GM19238 (cell line): ENCODE data around the gene MRPL4.
A peak's percentile ranks its signal among the peaks of the same experiment; 100 is the strongest.
"Not testable (repeated sequence)": the region's sequence is repeated elsewhere in the genome, so short reads cannot be mapped to it uniquely, and the experiment has no call there.

ENCODE experiments used
- DNase-seq: peaks from one replicate; pipeline ENCODE4 v3.0.0; 2011; ENCODE audit warnings: low spot score; ENCODE audit not compliant: insufficient read length

The MRPL4 gene

DNA sequence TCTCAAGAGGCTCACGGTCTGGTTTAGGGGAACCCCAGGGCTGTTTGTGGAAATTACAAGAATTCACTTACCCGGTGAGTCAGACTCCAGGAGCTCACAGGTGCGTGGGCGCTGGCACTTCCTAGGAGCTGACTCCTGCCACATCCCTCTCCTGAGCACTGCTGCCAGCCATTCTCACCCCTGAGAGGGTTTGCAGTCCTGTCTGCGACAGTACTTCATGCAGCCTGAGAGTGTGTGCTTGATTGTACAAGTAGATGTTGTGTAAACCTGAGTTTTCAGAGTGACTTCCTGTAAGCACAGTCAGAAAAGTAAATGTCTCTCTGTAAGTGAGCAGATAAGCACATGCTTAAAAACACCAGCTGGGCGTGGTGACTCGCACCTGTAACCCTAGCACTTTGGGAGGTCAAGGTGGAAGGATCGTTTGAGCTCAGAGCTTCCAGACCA, 8.1 kb downstream of the MRPL4 start:
- no peak for DNase-seq

DNA sequence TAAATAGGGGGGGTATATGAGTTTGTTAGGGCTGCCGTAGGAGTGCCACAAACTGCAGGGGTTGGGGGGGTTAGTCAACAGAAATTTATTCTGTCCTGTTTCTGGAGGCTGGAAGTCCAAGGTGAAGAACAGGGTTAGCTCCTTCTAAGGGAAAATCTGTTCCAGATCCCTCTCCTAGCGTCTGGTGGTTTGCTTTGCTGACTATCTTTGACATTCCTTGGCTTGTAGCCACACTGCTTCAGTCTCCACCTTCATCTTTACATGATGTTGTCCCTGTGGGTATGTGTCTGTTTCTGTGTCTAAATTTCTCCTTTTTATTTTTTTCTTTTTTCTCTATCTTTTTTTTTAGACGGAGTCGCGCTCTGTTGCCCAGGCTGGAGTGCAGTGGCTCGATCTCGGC, 10.8 kb downstream of the MRPL4 start:
- DNase-seq: no peak

DNA sequence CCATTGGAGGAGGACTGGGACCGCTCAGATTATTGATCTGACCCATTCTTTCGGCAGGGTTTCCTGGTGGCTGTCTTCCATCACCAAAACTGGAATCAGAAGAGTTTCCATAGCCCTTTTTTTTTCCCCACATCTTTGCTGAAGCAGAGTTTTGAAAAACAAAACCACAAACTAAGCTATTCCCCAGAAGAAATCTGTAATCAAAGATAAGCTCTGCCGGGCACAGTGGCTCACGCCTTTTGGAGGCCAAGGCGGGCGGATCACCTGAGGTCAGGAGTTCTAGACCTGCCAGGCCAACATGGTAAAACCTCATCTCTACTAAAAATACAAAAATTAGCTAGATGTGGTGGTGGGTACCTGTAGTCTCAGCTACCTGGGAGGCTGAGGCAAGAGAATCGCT, 14.7 kb downstream of the MRPL4 start:
- no peak for DNase-seq

DNA sequence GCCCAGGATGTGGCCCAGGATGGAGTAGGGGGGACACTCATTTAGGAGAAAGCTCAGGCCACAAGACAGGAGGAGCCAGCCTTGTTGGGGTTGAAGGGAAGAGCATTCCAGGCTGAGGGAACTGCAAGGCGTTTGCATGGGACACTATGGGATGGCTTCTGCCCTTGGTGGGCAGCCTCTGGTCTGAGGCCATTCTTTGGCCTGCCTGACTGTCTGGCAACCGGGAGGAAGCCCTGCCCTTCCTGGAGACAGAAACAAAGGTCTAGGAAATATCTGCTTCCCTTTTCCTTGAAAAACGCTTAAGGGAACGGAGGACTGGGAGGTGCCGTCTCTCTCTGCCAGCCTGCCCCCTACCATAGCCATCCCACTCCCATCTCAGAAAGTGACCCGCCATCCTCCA, 16.1 kb downstream of the MRPL4 start:
- no peak for DNase-seq

DNA sequence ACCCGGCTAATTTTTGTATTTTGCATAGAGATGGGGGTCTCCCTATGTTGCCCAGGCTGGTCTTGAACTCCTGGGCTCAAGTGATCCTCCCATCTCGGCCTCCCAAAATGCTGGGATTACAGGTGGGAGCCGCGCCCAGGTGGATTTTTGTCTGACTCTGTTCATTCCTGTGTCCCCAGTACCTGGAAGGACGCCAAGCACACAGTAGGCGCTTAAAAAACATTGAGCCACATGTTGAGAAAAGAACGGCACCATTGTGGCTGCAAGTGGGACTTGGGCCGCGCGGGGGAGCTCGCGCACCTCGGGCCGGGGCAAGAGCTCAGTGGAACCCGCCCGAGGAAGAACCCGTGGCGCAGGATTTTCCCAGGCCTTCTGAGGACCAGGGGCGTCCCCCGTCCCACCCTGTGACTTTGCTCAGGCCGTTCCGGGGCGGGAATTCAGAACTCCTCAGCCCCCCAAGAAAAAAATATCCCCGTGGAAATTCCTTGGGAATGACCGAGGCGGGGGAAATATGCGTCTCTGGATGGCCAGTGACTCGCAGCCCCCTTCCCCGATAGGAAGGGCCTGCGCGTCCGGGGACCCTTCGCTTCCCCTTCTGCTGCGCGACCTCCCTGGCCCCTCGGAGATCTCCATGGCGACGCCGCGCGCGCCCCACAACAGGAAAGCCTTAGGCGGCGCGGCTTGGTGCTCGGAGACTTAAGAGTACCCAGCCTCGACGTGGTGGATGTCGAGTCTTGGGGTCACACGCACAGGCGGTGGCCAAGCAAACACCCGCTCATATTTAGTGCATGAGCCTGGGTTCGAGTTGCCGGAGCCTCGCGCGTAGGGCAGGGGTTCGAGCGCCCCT, 17.5 kb downstream of the MRPL4 start:
- peak; percentile 70 for DNase-seq

DNA sequence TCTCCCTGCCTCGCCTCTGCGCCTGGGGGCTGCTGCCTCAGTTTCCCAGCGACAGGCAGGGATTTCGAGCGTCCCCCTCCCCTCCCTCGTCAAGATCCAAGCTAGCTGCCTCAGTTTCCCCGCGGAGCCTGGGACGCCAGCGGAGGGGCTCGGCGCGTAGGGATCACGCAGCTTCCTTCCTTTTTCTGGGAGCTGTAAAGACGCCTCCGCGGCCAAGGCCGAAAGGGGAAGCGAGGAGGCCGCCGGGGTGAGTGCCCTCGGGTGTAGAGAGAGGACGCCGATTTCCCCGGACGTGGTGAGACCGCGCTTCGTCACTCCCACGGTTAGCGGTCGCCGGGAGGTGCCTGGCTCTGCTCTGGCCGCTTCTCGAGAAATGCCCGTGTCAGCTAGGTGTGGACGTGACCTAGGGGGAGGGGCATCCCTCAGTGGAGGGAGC, 18.2 kb downstream of the MRPL4 start:
- DNase-seq: peak; percentile 43

DNA sequence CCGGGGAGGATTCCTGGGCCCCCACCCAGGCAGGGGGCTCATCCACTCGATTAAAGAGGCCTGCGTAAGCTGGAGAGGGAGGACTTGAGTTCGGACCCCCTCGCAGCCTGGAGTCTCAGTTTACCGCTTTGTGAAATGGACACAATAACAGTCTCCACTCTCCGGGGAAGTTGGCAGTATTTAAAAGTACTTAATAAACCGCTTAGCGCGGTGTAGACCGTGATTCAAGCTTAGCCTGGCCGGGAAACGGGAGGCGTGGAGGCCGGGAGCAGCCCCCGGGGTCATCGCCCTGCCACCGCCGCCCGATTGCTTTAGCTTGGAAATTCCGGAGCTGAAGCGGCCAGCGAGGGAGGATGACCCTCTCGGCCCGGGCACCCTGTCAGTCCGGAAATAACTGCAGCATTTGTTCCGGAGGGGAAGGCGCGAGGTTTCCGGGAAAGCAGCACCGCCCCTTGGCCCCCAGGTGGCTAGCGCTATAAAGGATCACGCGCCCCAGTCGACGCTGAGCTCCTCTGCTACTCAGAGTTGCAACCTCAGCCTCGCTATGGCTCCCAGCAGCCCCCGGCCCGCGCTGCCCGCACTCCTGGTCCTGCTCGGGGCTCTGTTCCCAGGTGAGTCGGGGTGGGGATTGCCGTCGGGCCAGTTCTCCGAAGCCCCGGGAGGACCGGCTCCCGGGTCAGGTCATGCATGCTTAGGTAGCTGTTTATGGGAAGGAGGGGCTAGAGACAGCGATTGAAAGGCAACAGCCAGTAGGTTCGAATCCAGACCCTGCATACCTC, 18.8 kb downstream of the MRPL4 start, which contains the start of gene ICAM1:
TSS of gene ICAM1 (plus strand) at position 505 of the 779 bp plus-strand sequence. CDS start at position 545, 40 bp downstream.
- peak; percentile 67 for DNase-seq

DNA sequence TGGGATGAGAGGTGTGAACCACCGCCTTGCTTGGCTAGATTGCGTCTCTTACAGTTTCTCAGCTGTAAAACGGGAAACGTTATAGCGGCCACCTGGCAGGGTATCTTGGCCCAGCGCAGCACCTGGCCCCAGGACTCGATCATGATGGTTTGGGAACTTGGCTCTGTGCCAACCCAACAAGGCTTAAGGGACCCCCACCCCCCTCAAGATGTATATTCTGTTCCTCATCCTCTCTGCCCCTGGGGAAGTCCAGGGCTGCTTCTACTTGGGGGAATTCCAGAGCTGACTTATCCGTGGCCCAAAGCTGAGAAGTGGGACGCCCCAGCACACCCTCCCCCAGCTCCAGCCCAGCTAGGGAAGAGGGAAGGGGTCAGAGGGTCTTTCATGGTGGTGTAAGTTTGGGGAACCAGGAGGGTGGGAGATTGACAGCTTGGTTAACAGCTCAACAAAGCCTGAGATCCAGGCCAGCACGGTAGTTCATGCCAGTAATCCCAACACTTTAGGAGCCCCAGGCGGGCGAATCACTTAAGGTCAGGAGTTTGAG, 19.6 kb downstream of the MRPL4 start:
- DNase-seq: peak; percentile 56

DNA sequence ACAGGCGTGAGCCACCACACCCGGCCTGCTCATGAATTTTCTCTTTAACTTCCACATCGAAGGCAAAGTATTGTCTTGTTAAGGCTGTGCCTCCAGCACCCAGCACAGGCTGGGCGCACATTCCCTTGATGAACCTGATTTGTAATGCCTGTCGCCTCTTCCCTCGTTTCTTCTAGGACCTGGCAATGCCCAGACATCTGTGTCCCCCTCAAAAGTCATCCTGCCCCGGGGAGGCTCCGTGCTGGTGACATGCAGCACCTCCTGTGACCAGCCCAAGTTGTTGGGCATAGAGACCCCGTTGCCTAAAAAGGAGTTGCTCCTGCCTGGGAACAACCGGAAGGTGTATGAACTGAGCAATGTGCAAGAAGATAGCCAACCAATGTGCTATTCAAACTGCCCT, 22.6 kb downstream of the MRPL4 start:
- DNase-seq: no peak

DNA sequence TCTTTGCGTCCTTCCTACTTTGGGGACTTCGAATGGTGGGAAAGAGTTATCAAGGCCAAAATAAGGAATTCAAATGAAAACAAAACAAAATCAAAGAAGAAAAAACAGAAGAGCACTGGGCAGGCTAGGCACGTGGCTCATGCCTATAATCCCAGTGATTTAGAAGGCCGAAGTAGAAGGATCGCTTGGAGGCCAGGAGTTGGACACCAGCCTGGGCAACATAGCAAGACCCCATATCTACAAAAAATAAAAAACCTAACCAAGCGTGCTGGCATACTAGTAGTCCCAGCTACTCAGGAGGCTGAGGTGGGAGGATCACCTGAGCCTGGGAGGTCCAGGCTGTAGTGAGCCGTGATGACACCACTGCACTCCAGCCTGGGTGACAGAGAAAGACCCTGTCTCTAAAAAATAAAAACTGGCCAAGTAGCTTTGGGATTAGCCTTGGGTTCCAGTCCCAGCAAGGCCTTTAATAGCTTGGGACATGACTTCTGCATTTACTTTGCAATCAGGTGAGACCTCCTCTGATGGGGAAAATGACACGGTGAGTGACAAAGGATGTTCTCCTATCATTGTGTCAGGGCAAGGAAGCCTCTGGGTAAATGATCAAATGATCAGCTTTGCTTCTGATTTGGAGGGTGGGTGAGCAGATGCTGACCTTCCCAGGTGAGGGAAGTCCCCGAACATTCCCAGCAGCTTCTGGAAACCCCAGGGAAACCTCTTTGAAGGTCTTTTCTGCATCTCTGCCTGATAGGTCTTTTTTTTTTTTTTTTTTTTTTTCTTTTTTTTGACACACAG, 26.0 kb downstream of the MRPL4 start:
- DNase-seq: no peak

DNA sequence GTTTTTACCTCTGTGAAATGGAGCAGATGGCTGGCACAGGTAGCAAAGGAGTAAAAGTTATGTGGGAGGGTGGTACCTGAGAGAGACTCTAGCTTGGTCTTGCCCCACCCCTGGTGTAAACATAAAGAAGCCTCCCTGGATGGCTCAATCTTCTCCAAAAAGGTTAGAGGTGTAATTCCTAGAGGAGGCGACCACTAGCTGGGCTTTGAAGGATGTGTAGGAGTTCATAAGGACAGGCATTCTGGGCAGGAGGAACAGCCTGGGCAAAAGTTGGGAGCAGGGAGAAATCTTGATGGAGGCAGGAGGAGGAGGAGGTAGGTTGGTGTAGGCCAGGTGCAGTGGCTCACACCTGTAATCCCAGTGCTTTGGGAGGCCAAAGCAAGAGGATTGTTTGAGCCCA, 26.9 kb downstream of the MRPL4 start:
- no peak for DNase-seq

DNA sequence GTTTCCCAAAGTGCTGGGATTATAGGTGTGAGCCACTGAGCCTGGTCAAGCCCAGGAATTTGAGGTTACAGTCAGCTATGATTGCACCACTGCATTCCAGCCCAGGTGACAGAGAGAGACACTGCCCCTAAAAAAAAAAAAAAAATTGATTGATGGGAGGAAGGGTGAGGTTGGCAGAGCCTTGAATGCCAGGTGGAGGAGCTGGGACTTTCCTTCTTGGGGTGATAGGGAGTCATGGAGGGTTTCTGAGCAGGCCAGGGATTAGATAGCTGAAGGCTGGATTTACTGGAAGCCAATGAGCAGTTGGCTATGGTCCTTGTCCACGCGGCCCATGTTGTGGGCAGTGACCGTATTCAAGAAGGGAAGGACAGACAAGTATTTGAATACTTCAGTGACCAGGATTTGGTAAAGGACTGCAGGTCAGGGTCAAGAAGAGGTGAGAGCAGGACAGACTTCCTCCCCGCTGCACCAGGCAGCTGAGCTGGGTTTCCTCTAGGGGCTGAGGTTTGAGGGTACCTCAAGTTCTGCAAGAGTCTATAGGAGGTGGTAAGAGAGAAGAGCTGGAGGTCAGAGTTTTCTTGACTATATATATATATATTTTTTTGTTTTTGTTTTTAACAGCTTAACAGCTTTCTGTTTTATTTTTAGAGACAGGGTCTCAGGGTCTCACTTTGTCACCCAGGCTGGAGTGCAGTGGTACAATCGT, 27.9 kb downstream of the MRPL4 start:
- DNase-seq: no peak

DNA sequence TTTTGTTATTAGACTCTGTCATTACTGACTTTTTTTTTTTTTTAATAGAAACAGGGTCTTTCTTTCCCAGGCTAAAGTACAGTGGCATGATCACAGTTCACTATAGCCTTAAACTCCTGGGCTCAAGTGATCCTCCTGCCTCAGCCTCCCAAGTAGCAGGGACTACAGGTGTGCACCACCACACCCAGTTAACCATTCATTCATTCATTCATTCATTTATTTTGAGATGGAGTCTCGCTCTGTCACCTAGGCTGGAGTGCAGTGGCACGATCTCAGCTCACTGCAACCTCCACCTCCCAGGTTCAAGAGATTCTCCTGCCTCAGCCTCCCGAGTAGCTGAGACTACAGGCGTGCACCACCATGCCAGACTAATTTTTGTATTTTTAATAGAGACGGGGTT, 30.0 kb downstream of the MRPL4 start:
- DNase-seq: not testable (repeated sequence)

DNA sequence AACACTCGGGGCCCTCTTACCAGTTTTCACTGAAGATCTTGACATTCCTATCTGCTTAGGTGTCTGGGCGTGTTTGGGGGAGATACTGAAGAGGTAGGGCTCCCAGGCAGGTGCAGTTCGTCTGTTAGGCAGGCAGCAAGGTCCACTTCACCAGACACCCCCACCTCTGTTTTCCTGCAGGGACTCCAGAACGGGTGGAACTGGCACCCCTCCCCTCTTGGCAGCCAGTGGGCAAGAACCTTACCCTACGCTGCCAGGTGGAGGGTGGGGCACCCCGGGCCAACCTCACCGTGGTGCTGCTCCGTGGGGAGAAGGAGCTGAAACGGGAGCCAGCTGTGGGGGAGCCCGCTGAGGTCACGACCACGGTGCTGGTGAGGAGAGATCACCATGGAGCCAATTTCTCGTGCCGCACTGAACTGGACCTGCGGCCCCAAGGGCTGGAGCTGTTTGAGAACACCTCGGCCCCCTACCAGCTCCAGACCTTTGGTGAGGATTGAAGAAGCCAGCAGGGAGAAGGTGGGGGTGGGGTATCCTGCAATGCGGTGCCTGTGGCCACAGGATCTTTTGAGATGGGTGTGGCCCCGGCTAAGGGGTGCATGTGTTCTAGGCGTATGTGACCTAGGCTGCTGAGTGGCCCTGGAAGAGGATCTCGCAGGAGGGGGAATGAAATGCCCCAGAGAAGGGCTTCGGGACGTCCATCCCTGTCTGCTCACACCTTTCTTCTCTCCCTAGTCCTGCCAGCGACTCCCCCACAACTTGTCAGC, 31.5 kb downstream of the MRPL4 start:
- no peak for DNase-seq

DNA sequence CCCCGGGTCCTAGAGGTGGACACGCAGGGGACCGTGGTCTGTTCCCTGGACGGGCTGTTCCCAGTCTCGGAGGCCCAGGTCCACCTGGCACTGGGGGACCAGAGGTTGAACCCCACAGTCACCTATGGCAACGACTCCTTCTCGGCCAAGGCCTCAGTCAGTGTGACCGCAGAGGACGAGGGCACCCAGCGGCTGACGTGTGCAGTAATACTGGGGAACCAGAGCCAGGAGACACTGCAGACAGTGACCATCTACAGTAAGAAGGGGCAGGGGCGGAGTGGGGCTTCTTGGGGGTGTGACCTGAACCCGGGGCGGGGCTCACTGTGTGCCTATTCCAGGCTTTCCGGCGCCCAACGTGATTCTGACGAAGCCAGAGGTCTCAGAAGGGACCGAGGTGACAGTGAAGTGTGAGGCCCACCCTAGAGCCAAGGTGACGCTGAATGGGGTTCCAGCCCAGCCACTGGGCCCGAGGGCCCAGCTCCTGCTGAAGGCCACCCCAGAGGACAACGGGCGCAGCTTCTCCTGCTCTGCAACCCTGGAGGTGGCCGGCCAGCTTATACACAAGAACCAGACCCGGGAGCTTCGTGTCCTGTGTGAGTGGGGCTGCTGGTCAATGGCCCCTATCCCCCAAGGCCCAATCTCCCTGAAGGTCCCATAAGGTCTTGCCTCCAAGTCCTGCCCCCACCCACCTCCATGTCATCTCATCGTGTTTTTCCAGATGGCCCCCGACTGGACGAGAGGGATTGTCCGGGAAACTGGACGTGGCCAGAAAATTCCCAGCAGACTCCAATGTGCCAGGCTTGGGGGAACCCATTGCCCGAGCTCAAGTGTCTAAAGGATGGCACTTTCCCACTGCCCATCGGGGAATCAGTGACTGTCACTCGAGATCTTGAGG, 32.3 kb downstream of the MRPL4 start:
- no peak for DNase-seq

DNA sequence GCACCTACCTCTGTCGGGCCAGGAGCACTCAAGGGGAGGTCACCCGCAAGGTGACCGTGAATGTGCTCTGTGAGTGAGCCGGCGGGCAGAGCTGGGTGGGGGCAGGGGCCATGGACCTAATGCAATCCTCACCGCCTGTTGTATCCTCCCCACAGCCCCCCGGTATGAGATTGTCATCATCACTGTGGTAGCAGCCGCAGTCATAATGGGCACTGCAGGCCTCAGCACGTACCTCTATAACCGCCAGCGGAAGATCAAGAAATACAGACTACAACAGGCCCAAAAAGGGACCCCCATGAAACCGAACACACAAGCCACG, 32.9 kb downstream of the MRPL4 start:
- no peak for DNase-seq

DNA sequence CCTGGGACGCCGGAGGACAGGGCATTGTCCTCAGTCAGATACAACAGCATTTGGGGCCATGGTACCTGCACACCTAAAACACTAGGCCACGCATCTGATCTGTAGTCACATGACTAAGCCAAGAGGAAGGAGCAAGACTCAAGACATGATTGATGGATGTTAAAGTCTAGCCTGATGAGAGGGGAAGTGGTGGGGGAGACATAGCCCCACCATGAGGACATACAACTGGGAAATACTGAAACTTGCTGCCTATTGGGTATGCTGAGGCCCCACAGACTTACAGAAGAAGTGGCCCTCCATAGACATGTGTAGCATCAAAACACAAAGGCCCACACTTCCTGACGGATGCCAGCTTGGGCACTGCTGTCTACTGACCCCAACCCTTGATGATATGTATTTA, 33.4 kb downstream of the MRPL4 start:
- DNase-seq: no peak

DNA sequence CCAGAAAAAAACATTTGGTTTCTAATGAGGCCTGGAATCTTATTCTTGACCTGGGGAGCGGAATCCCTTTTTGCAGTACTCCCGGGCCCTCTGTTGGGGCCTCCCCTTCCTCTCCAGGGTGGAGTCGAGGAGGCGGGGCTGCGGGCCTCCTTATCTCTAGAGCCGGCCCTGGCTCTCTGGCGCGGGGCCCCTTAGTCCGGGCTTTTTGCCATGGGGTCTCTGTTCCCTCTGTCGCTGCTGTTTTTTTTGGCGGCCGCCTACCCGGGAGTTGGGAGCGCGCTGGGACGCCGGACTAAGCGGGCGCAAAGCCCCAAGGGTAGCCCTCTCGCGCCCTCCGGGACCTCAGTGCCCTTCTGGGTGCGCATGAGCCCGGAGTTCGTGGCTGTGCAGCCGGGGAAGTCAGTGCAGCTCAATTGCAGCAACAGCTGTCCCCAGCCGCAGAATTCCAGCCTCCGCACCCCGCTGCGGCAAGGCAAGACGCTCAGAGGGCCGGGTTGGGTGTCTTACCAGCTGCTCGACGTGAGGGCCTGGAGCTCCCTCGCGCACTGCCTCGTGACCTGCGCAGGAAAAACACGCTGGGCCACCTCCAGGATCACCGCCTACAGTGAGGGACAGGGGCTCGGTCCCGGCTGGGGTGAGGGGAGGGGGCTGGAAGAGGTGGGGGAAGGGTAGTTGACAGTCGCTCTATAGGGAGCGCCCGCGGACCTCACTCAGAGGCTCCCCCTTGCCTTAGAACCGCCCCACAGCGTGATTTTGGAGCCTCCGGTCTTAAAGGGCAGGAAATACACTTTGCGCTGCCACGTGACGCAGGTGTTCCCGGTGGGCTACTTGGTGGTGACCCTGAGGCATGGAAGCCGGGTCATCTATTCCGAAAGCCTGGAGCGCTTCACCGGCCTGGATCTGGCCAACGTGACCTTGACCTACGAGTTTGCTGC, 35.1 kb downstream of the MRPL4 start, which contains the start of gene ICAM4:
TSS of gene ICAM4 (plus strand) at position 153 of the 935 bp plus-strand sequence. CDS start at position 211, 58 bp downstream.
- DNase-seq: no peak
